SK-N-MC (cell line): ENCODE data around the gene MDP1.

Experiments used
- EZH2 ChIP-seq: fragments of 200-600 bp; sonication (generic); IDR thresholded peaks from one replicate; pipeline ENCODE4 v1.6.1; 2017; ENCODE audit warnings: antibody characterized with exemption
- FOXP2 ChIP-seq: optimal IDR thresholded peaks from 2 replicates; pipeline ENCODE3; 2011; ENCODE audit warnings: mild to moderate bottlenecking, moderate library complexity; ENCODE audit not compliant: insufficient read depth; ENCODE audit errors: extremely low read length, control extremely low read depth

- no peak for TF ChIP-seq EZH2
- no peak for TF ChIP-seq FOXP2
These were observed 48.4 kb upstream of the MDP1 start for GRCh38 chr14:24264298-24264697.
